HUDEP-2 (cell line): ENCODE results near the gene SEL1L2.
"Not testable (repeated sequence)": the region's sequence is repeated elsewhere in the genome, so short reads cannot be mapped to it uniquely, and the experiment has no call there.

ENCODE experiments used
- DNase-seq, 76 experiments: peaks; one replicate each; lab custom pipeline; 2025; ENCODE audit not compliant: unreplicated experiment in 76 of 76; lab: John Stamatoyannopoulos, UW

Gene SEL1L2, protein sequence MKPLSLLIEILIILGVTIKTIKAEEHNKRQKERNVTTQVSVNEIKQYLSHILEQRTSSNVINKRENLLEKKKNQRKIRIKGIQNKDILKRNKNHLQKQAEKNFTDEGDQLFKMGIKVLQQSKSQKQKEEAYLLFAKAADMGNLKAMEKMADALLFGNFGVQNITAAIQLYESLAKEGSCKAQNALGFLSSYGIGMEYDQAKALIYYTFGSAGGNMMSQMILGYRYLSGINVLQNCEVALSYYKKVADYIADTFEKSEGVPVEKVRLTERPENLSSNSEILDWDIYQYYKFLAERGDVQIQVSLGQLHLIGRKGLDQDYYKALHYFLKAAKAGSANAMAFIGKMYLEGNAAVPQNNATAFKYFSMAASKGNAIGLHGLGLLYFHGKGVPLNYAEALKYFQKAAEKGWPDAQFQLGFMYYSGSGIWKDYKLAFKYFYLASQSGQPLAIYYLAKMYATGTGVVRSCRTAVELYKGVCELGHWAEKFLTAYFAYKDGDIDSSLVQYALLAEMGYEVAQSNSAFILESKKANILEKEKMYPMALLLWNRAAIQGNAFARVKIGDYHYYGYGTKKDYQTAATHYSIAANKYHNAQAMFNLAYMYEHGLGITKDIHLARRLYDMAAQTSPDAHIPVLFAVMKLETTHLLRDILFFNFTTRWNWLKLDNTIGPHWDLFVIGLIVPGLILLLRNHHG

DNA sequence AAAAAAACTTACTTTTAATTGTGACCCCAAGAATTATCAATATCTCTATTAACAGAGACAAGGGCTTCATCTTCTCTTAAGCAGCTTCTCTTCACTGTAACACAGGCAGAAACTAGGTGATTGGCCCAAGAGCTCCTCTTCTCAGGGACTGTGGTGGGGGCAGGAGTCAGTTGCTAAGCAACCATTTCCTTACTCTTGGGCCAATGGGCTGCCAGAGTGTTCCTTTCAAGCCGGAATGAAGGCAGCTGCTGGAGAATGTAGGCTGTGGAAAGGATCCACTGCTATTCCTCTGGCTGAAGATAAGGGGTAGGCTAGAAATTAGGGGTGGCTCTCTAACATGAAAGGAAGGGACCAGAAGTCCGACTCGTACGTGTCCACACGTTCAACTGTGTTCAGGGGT lies at the start of gene SEL1L2:
Gene SEL1L2, minus strand, starts transcription at position 150 of the 400 bp plus-strand sequence. Its CDS starts 80 bp downstream, at position 70.
- no peak for DNase-seq

DNA sequence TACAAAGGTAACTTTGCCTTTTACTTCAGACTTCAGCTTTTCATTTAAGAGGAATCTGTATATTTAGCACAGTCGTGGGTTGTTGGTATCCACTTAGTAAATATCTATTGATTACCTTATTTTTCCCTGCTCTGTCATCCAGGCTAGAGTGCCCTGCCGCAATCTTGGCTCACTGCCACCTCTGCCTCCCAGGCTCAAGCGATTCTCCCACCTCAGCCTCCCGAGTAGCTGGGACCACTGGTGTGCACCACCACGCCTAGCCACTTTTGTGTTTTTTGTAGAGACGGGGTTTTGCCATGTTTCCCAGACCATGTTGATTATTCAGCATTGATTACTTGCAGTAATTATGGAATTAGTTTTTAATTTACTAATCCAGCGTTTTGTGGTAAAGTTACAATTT lies 46.2 kb upstream of the SEL1L2 start:
- no peak for DNase-seq

DNA sequence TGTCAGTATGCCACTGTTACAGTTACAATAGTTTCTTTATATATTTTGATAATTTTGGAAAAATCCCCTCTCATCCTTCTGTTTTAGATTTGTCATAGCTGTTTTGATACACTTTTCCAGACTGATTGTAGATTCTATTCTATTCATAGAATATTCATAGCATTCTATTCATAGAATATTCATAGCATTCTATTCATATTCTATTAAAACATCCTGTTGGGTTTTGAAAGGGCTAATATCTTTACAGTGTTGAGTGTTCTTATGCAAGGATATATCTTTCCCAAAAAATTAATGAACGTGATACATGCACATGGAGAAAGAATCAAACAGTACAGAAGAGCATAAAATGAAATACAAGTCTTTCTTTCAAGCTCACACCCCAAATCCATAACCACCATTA lies 42.9 kb upstream of the SEL1L2 start:
- no peak for DNase-seq

DNA sequence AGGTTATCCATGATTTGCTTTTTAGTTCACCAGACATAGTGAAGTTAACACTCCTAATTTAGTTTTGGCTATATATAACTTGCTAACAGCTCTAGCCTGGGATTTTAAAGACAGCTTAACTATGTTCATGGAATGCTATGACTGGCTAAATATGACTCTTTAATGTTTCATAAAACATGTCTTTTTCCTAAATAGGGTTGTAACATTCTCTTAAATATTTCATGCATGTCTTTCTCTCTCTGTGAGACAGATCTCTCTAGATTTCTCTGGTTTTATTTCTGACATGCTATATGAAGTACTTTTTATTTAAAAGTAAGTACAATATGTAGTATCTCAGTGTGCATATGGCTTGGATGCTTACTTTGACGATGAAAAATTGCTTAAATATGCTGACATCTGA lies 40.6 kb upstream of the SEL1L2 start:
- DNase-seq, result no peak

DNA sequence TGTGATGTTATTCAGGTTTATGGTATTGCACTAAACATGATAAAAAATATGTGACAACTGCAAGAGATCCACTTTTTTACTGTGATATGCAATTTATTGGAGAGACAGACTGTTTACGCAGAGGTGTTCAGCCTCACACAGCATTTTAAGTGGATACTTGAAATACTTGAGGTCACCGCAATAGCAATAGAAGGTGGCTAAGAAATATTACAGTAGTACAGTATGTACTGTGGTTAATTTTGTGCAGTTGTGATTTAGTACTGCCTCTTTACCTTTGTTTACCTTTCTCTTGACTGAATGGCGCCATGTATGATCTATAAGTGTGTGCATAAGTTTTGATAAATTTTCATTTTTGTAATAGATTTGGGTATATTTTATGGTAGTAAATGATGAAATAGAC lies 22.3 kb upstream of the SEL1L2 start:
- no peak for DNase-seq

DNA sequence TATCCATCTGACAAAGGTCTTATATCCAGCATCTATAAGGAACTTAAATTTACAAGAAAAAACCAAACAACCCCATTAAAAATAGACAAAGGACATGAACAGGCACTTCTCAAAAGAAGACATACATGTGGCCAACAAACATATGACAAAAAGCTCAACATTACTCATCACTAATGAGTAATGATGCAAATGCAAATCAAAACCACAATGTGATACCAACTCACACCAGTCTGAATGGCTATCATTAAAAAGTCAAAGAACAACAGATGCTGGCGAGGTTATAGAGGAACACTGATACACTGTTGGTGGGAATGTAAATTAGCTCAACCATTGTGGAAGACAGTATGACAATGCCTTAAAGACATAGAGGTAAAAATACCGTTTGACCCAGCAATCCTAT lies 18.8 kb upstream of the SEL1L2 start:
- no peak for DNase-seq

DNA sequence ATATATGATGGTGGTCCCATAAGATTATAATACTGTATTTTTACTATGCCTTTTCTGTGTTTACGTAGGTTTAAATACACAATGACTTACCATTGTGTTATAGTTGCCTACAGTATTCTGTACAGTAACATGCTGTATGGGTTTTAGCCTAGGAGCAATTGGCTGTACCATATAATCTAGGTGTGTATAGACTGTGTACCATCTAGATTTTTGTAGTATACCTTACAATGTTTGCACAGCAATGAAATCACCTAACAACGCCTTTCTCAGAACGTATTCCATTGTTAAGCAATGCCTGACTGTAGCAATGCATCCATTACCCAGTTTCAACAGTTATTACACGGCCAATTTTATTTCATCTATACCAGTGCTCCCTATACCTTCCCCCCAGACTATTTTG lies 15.6 kb upstream of the SEL1L2 start:
- DNase-seq, result no peak

DNA sequence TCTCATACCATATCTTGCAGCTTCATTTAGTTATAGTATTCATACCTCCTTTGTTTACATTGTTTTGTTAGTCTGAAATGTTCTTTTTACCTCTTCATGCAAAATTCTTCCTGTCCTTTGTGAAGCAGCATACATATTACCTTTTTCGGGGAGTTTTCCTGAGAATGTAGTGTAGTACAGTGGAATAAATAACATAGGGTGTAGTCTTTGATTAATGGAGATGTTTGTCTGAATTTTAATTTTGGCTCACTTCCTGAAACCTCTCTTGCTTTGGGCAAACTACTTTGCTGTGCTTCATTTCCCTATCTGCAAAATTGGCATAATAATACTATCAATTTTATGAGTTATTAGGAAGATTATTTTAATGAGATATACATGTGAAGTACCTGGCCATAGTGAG lies 10.5 kb upstream of the SEL1L2 start:
- no peak for DNase-seq

DNA sequence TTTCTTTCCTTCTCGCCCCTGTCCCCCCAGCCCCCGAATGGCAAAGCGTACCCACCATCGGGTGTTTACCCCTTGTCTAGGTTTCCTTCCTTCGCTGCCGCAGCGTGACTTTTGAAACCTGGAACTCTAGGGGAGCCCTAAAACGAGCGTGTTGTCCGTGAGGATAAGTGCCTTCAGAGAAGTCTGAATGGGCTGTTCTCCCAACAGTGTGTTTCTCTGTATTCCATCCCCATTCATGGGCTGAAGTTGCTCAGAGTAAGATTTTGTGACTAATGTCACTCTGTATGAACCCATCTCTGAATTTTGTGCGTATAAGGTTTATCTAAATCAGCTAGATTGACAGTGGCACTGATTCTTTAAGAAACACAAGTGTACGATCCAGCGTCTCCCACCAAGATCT lies 5.9 kb upstream of the SEL1L2 start:
- peak in 1 of 76 experiments; percentile 20 for DNase-seq

DNA sequence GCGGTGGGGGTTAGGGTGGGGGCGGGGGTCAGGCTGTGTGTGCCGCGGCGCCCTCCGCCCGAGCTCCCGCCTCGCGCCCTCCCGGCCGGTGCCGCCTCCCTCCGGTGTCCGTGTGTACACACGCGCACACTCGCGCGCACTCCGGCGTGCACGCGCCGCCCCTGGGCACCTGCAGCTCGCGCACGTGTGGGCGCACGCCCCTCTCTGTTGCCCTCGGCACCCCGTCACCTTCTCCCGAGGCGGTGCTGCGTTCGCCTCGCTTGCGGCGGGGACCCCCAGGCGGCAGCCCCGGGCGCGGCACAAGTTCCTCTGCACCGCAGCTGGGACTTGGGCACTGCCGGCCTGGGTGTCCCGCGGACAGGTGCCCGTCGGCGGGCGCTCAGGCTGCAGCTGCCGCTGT lies 5.4 kb upstream of the SEL1L2 start:
- peak in 43 of 76 experiments; percentile 1 to 60 (median 22) for DNase-seq

DNA sequence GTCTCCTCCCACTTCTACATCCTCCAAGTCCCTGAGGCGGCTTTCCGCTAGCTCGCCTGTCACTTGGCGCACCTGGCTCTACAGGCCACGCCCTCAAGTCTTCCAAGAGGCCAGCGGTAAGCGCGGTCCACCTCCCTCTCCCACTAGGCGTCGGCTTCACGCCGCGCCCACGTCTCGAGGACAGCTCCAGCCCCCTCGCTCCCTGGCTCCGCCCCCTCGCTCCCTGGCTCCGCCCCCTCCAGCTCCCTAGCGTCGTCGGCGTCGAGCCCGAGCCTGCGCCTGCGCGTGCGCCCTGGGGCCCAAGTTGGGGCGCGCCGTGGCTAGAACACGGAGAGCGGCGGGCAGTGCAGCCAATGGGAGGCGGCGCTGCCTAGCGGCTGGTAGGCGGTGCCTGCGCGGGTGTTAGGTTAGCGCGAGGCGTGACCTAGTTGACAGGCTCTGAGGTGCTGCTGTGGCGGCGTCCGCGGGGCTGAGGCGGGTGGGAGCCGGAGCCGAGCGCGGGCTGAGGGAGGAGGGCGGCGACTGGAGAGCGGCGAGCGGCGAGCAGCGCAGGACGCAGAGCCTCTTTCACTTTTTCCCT lies 4.8 kb upstream of the SEL1L2 start, which contains the start of gene MACROD2:
Gene MACROD2, plus strand, starts transcription at position 431 of the 580 bp plus-strand sequence.
- DNase-seq, result peak; percentile 19 to 96 (median 89)

DNA sequence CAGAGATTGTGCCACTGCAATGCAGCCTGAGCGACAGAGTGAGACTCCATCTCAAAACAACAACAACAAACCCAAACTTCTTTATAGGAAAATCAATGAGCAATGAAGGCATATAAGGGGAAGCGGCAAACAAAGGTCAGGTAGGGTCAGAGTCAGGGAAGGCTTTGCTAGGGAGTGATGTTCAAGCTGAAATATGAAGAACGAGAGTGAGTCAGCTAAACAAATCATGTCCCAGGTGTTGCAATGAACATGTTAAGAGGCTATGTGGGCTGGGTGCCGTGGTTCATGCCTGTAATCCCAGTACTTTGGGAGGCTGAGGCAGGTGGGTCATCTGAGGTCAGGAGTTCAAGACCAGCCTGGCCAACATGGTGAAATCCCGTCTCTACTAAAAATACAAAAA lies 1.5 kb upstream of the SEL1L2 start:
- DNase-seq, result not testable (repeated sequence)

DNA sequence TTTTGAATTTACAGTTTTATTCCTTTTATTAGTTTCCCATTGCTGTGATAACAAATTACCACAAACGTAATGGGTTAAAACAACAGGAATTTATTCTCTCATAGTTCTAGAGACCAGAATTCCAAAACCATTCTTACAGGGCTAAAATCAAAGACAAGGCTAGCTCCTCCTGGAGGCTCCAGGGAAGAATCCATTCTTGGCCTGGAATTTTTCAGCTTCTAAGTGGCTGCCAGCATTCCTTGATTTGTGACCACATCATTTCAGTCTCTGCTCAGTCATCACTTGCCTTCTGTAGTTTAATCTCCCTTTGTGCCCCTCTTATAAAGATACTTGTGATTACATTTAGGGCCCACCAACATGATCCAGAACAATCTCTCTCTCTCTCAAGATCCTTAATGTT lies 897 bp upstream of the SEL1L2 start:
- DNase-seq, result no peak

DNA sequence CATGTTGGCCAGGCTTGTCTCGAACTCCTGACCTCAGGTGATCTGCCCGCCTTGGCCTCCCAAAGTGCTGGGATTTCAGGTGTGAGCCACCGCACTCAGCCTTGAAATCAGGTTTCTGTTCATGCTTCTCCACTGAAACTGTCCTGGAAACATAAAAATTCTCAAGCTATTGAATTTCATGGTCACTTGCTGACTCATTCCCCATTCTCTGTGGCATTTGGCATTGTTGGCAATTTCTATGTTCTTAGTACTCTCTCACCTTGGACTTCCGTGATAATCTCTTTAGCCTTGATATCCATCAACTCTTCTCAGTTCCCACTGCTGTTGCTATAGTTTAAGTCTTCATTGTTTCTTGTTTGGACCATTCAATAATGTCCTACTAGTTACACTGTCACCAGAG lies 6.2 kb downstream of the SEL1L2 start:
- DNase-seq, result no peak

DNA sequence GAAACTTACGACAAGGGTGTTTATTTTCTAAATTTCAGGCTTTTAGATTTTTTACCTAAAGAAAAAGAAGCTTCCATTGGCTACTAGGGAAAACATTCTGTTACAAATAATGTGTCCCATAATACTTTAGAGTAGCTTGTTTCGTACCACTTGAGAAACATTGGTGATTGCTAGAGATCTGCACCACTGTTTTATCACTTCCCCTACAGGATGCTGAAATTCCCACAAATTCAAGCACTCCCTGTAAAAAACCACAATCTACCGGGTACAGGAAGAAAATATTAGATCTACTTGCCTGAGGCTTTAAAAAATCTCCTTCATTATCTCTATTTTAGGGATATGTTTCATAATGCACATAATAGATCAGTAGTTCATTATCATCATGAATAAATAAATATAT lies 29.9 kb downstream of the SEL1L2 start:
- DNase-seq, result no peak

DNA sequence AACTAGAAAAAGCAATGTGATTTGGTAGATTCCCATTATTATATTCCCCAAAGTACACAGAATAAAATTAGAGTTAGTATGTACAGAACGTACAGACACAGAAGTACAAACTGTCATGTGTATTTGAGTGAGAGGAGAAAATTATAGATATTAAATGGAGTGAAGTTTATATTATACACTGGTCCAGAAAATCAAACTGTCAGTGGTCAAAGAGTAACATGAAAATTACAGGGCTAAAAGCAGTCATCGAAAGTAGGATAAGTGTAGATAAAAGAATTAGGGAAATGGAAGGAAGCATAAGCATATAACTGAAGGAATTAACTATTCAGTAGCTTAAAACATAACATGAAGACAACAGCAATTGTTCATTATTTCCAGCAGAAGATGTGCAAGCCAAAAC lies 30.3 kb downstream of the SEL1L2 start:
- DNase-seq, result no peak

DNA sequence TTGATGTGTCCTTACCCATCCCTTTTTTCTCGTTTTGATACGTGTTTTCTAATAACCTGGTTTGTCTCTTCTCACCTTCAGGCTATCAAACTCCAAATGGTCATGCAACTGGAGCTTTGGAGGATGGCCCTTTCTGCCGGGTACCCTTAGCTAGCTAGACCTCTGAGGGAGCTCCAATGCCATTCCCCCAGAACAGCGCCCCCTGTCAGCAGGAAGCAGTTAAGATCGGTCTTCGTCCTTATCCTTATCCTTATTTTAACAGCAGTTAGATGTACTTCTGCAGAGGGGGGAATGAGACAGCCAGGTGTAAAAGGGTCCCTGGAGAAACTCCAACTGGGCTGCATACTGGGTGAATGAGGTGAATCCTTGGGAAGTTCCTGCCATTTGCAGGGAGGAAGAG lies 37.2 kb downstream of the SEL1L2 start:
- peak in 19 of 76 experiments; percentile 1 to 35 (median 4) for DNase-seq

DNA sequence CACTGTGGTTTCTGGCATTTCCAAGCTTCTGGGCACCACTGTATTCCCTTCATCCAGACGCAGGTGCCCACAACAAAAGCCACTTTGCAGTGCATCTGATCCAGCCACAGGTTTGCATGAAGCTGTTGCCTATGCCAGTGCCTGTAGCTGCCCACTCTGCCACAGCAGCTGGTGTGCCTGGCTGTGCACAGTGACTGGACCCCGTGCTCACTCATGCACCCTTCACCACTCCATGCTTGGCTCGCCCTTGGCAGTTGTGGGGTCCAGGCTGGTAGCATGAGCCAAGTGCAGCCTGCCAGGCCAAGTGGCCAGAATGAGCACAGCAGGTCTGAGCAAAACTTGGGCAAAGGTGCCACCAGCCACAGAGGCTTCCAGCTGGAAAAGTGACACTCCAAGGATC lies 42.7 kb downstream of the SEL1L2 start:
- DNase-seq, result no peak

DNA sequence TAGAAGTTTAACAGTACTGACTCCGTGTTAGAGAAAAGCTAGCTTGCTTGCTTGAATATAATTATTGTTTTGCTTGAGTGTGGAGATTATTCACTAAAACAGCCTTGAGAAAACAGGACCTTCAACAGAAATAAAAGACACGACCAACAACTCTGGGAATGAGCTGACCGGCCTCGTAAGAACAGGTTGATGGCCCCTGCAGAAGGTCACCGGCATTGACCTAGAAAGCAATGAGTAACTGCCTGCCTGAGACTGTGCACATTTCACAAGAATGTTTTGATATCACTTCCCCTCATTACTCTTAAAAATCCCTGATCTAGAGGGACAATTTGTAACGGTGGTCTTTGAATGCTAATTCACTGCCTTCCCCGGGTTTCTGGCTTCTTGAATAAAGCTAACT lies 49.4 kb downstream of the SEL1L2 start:
- no peak for DNase-seq

DNA sequence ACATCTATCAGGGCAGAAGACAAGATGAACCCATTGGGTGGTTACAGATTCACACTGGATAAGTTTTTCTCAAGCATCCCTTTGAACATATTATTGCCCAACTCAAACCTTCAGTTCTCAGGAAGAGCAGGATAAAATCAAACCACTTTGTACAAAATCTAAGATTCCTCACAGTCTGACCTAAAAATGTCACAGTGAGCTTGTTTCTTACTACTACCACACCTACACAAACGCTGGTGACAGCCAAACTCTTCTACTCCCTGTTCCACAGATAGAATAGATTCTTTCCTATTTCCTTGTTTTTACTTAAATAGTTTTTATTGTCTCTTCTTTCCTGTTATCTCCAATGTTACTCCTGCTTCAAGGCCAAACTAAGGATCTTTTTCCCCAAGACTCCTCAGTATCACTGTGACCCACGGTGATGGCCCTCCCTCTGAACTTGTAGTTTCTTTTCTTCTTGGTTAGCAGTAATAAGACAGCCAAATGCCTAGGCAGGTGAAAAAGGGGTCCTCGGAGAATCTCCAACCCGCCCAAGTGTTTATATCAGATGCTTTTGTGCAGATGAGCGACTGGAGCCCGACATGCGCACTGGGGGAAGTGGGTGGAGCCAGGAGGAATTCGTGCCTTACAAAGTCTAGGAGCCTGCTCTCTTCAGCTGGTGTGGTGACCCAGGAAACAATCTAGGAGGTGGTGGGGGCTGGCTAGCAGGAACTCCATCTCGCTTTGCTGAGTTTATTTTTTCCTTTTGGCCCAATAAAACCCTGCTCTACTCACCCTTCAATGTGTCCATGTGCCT lies 53.4 kb downstream of the SEL1L2 start:
- no peak for DNase-seq
